PC-9 (cell line): ENCODE data around the gene ADGRL1. TPM values are rescaled to one million over a fixed set of nuclear protein-coding genes. Genes with fewer than 3 reads are reported as not detected.
A peak's percentile ranks its signal among the peaks of the same experiment; 100 is the strongest.

Experiments used
- BruUV-seq: library from RNA; stranded (reverse); fragments of 400-500 nt; replicated peaks from 2 replicates; lab custom pipeline; 2021; lab: Mats Ljungman, UMichigan
- CTCF ChIA-PET: fragments of 300-600 bp; sonication (Branson Sonifier 250); formaldehyde crosslinking; loops from one replicate; lab custom pipeline; 2022; ENCODE audit warnings: antibody characterized with exemption; lab: Charles Lee
- POLR2A ChIA-PET: fragments of 300-600 bp; sonication (Branson Sonifier 250); formaldehyde crosslinking; loops from one replicate; lab custom pipeline; 2022; ENCODE audit warnings: antibody characterized with exemption; ENCODE audit not compliant: unreplicated experiment; lab: Charles Lee
- DNase-seq, 2 experiments: peaks; one replicate each; pipeline versions ENCODE4 v3.0.0 to v3.0.0-alpha.2; 2015 to 2022; ENCODE audit warnings: mixed read lengths in 1 of 2
- H2AFZ ChIP-seq: fragments of 200-600 bp; sonication (generic); 2 replicates; pipeline ENCODE4 v1.8.1; 2017; ENCODE audit warnings: antibody characterized with exemption
- H3F3A ChIP-seq: fragments of 200-600 bp; sonication (generic); 2 replicates; pipeline ENCODE4 v1.8.1; 2017; ENCODE audit warnings: antibody characterized with exemption, mild to moderate bottlenecking, low read depth; ENCODE audit not compliant: insufficient read depth
- H3K27ac ChIP-seq: fragments of 200-600 bp; sonication (generic); 2 replicates; pipeline ENCODE4 v1.6.1; 2016; ENCODE audit warnings: mixed run types
- H3K27me3 ChIP-seq: fragments of 200-600 bp; sonication (generic); 2 replicates; pipeline ENCODE4 v1.6.1; 2016; ENCODE audit warnings: low read depth, mixed run types; ENCODE audit not compliant: insufficient read depth
- H3K36me3 ChIP-seq: fragments of 200-600 bp; sonication (generic); 2 replicates; pipeline ENCODE4 v1.6.1; 2016; ENCODE audit warnings: low read depth, mixed run types
- H3K4me1 ChIP-seq: fragments of 200-600 bp; sonication (generic); replicated peaks from 2 replicates; pipeline ENCODE4 v1.6.1; 2016; ENCODE audit warnings: mixed run types; ENCODE audit not compliant: insufficient read depth
- H3K4me2 ChIP-seq: fragments of 200-600 bp; sonication (generic); 2 replicates; pipeline ENCODE4 v1.6.1; 2017; ENCODE audit warnings: mixed run types
- H3K4me3 ChIP-seq: fragments of 200-600 bp; sonication (generic); 2 replicates; pipeline ENCODE4 v1.6.1; 2016; ENCODE audit warnings: mixed run types
- H3K79me2 ChIP-seq: fragments of 200-600 bp; sonication (generic); 2 replicates; pipeline ENCODE4 v1.6.1; 2017; ENCODE audit warnings: low read depth, mixed run types
- H3K9me2 ChIP-seq: fragments of 200-600 bp; sonication (generic); 2 replicates; pipeline ENCODE4 v1.8.1; 2017; ENCODE audit warnings: mild to moderate bottlenecking; ENCODE audit not compliant: insufficient read depth
- H3K9me3 ChIP-seq: fragments of 200-600 bp; sonication (generic); 2 replicates; pipeline ENCODE4 v1.8.1; 2016; ENCODE audit warnings: low read depth; ENCODE audit not compliant: insufficient read depth
- H4K20me1 ChIP-seq: fragments of 200-600 bp; sonication (generic); 2 replicates; pipeline ENCODE4 v1.8.1; 2017; ENCODE audit not compliant: insufficient read depth
- EZH2 ChIP-seq: fragments of 200-600 bp; sonication (generic); IDR thresholded peaks from 2 replicates; pipeline ENCODE4 v1.8.0; 2017; ENCODE audit warnings: antibody characterized with exemption, low read depth
- intact Hi-C: fragments of 100-400 bp; cut with micrococcal nuclease; formaldehyde crosslinking; loops from one replicate; pipeline ENCODE4 v1.10.0; 2022; ENCODE audit not compliant: unreplicated experiment
- total RNA-seq: library from RNA; stranded (reverse); gene quantifications from 2 replicates; pipeline ENCODE4 v1.2.3, GENCODE V29; 2021
- TF ChIP-seq, protein P1 (sequence below): fragments of 200-600 bp; sonication (generic); conservative IDR thresholded peaks from 2 replicates; pipeline ENCODE4 v1.6.1; 2017; ENCODE audit warnings: mixed run types, antibody characterized with exemption, mild to moderate bottlenecking, moderate library complexity

The ADGRL1 gene
- total RNA-seq, 1 experiment from 2014 or later = 31.5 TPM

DNA sequence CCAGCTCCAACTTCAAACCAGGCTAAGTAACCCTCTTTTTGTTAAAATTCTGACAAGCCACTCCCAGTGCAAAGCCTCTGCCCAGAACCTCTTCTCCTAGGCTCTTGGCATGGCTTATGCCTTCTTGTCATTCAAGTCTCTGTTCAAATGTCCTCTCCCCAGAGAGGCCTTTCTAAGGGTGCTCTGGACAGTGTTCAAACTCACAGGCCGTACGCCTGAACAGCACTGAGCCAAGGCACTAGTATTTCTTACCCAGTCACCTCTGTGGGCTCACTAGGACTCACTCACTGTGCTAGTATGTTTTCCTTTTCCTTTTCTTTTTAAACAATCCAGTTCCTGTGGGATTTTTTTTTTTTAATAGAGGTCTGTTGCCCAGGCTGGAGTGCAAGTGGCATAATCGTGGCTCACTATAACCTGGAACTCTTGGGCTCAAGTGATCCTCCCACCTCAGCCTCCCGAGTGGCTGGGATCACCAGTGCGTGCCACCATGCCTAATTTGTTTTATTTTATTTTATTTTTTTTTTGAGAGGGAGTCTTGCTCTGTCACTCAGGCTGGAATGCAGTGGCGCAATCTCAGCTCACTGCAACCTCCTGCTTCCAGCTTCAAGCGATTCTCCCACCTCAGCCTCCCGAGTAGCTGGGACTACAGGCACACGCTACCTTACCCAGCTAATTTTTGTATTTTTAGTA is 67.2 kb downstream of the ADGRL1 start:
- POLR2A ChIA-PET = no interaction called here
- peak overlapping the region; percentile 76; the same call in 1 of the 2 replicates for H3K4me2 ChIP-seq
- CTCF ChIA-PET = interaction anchor here (0.6 kb wide), 1 partner anchor 472 kb away, joined by 6 read pairs; no protein-coding TSS in a partner anchor
- no peaks in the 10 kb centered on the region for H3K36me3 ChIP-seq
- intact Hi-C loops = loop anchor here (5.0 to 10.0 kb wide), 5 partner anchors 269 to 1014 kb away; partner anchors contain the start of genes DNAJB1 and PTGER1
- H3K9me2 ChIP-seq = no peaks in the 10 kb centered on the region
- TF ChIP-seq, protein P1, sequence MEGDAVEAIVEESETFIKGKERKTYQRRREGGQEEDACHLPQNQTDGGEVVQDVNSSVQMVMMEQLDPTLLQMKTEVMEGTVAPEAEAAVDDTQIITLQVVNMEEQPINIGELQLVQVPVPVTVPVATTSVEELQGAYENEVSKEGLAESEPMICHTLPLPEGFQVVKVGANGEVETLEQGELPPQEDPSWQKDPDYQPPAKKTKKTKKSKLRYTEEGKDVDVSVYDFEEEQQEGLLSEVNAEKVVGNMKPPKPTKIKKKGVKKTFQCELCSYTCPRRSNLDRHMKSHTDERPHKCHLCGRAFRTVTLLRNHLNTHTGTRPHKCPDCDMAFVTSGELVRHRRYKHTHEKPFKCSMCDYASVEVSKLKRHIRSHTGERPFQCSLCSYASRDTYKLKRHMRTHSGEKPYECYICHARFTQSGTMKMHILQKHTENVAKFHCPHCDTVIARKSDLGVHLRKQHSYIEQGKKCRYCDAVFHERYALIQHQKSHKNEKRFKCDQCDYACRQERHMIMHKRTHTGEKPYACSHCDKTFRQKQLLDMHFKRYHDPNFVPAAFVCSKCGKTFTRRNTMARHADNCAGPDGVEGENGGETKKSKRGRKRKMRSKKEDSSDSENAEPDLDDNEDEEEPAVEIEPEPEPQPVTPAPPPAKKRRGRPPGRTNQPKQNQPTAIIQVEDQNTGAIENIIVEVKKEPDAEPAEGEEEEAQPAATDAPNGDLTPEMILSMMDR = no peak
- no peak for TF ChIP-seq EZH2
- H3K79me2 ChIP-seq = peaks cover 32% of the 10 kb centered on the region
- DNase-seq = no peak
- H3K4me1 ChIP-seq = peaks cover 29% of the 10 kb centered on the region
- H4K20me1 ChIP-seq = no peaks in the 10 kb centered on the region
- H3F3A ChIP-seq = peaks cover 43% of the 10 kb centered on the region
- no peaks in the 10 kb centered on the region for H3K9me3 ChIP-seq
- H3K27me3 ChIP-seq = no peaks in the 10 kb centered on the region
- BruUV-seq = no TSS peak
- no peak overlapping the region for H2AFZ ChIP-seq
- H3K27ac ChIP-seq = peak overlapping the region; percentile 80
- H3K4me3 ChIP-seq = no peak overlapping the region

DNA sequence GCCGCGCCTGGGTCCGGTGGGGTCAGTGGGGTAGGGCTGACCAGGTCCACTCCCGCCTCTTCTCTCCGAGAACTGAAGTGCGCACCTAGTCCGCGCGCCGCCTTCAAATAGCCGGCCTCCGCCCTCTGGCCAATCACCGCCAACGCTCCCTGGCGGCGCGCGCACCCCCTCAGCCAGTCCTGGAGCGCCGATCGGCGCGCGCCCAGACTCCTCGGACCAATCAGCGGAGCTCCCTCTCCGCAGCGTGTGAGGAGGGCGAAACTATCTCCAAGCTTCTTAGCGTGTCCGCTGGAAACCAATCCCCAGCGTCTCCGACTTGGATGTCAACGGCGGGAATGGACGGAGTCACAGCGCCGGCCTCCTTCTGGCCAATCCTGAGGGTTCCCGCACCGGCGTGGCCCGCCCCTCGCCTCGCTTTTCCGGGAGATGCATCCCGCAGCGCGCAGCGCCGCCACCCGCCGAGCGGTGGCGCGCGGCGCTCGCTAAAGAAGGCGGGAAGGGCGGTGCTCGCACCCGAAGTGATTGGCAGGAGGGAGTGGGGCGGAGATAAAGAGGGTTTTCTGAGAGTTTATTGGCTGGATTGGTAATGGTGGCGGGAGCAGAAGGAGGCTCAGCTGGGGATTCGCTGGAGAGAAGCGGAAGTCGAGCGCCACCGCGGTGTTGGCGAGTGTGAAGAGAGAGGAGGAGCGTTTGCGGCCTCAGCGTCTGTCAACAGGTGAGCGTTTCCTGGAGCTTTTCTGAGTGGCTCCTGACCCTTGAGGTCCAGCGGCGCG is 69.3 kb downstream of the ADGRL1 start, which contains the start of gene ASF1B:
ASF1B (minus strand) TSS at position 81 of the 773 bp plus-strand sequence. CDS start 133 bp downstream, outside the sequence.
- BruUV-seq = no TSS peak
- peak within 1 kb of the TSS; percentile 84 for H2AFZ ChIP-seq

More for the DNA sequence above, 69.3 kb downstream of the ADGRL1 start, which contains the start of gene ASF1B:
- H3K36me3 ChIP-seq = no peaks in the 10 kb centered on the region
- H3K9me2 ChIP-seq = no peaks in the 10 kb centered on the region
- peak within 1 kb of the TSS; percentile 88 for H3K4me2 ChIP-seq
- intact Hi-C loops = loop anchor here (1.0 to 10.0 kb wide), 10 partner anchors 56 to 1016 kb away; partner anchors contain the start of genes DNAJB1, NDUFB7 and PTGER1
- H3K27ac ChIP-seq = peak within 1 kb of the TSS; percentile 80
- no peaks in the 10 kb centered on the region for H3K9me3 ChIP-seq
- no peaks in the 10 kb centered on the region for H4K20me1 ChIP-seq
- H3K79me2 ChIP-seq = peaks cover 38% of the 10 kb centered on the region
- POLR2A ChIA-PET = interaction anchor here (0.5 to 1.0 kb wide), 17 partner anchors 9 to 1699 kb away, joined by 3 to 7 read pairs (median 4); no protein-coding TSS in a partner anchor
- DNase-seq = peak; percentile 98 to 99
- H3K27me3 ChIP-seq = no peaks in the 10 kb centered on the region
- TF ChIP-seq, protein P1 = peak; percentile 65
- no peak for TF ChIP-seq EZH2
- CTCF ChIA-PET = interaction anchor here (0.5 to 1.2 kb wide), 16 partner anchors 13 to 1096 kb away, joined by 3 to 11 read pairs (median 4); partner anchors contain the start of genes ADGRE5, EPHX3 and ZNF333
- H3K4me1 ChIP-seq = peaks cover 29% of the 10 kb centered on the region
- H3F3A ChIP-seq = peaks cover 48% of the 10 kb centered on the region
- peak within 1 kb of the TSS; percentile 79 for H3K4me3 ChIP-seq
